GM19455 (cell line): ENCODE results near the gene SBSN.

Experiments used
- ATAC-seq: cut with Tn5 transposase; IDR thresholded peaks from one replicate; pipeline ENCODE4 v1.9.1; 2021; ENCODE audit not compliant: unreplicated experiment

The SBSN gene

GRCh38 chr19:35509018-35509652 lies 19.0 kb downstream of the SBSN start:
- no peak for ATAC-seq

GRCh38 chr19:35508129-35508528 lies 20.0 kb downstream of the SBSN start:
- ATAC-seq: no peak

GRCh38 chr19:35507561-35507960 lies 20.6 kb downstream of the SBSN start:
- ATAC-seq: no peak

GRCh38 chr19:35506011-35506410 lies 22.1 kb downstream of the SBSN start:
- ATAC-seq: no peak

GRCh38 chr19:35502751-35503150 lies 25.4 kb downstream of the SBSN start:
- no peak for ATAC-seq

DNA sequence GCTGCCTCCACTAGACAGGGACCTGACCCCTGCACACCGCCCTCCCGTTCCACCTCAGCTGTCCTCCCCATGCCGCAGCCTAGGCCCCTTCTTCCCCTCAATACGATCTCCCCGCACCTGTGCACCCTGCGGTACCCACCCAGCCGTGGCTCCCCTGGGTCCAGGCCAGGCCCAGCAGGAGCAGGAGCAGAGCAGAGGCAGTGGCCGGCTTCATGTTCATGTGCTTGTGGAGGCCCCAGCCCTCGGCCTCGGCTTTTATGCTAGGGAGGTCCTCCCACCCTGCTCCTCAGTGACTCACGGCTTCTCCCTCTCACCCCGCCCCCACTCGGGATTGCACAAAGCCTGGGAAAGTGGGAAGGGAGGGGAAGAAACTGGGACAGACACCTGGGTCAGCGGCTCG lies 26.4 kb downstream of the SBSN start:
- ATAC-seq: no peak

GRCh38 chr19:35500611-35501010 lies 27.5 kb downstream of the SBSN start:
- ATAC-seq: no peak

DNA sequence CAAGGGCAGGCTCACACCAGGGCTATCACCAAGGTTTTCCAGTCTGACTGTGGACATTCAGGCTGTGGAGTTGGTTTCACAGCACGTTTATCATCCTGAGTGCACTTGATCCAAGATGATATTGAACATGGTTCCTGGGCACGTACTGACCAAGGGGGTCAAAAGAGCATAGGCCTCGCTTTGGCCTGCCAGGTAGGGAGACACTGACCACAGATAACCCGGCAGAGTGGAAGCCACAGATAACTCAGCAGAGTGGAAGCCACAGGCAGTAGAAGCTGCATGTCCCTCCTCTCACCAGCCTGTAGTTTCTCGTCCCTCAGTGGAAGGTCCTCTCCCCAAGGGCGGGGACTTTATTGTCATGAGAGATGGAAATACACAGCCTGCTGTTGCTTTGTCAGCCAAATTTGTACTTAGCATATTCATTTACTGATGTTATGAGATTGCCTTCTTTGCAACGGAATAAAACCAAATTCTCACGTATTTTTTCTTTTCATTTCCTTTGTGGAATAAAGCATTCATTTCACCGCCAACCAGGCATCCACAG lies 29.1 kb downstream of the SBSN start:
- no peak for ATAC-seq

GRCh38 chr19:35498220-35498619 lies 29.9 kb downstream of the SBSN start:
- ATAC-seq: no peak

DNA sequence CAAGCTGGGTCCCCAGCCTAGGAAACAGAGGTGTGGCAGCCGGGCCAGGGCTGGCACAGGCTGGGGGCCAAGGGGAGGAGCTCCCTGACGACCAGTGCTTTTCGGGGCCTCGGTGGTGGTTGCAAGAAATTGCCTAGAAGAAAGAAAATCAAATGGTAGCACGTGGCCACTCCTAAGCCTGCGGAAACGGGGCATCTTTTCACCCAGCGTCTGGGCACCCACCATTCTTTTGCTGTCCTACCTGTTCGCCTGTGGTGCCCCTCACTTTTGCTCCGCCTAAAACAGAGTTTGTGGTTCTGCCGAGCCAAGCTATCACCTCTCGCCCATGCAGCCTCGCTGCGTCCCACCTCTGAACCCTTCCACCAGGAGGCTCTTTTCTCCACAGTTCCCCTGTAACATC lies 30.7 kb downstream of the SBSN start:
- ATAC-seq: no peak

GRCh38 chr19:35495107-35496064 lies 32.7 kb downstream of the SBSN start:
- no peak for ATAC-seq

GRCh38 chr19:35493971-35494370 lies 34.1 kb downstream of the SBSN start:
- ATAC-seq: no peak

DNA sequence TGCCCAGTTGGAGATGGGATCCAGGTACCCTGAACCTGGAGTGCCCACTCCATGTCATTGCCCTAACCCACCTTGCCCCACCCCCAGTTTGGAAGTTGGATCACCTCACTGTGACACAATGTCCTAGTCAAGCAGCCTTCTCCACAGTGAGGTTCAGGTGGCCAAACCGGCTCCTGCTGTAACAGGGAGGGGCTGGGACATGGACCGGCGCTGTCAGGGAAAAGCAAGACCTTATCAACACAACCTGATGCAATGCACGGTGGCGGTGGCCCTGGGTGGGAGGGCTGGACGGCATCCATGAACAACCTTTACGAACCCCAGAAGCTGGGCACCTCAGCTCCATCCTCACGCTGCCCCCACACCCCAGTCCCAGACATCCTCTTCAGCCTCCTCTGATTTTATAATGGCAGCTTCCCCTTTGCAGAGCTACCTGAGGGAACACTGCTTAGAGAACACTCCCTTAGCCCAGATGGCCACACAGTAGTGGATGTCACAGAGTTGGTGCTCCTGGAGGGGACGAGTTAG lies 36.2 kb downstream of the SBSN start:
- ATAC-seq: no peak

DNA sequence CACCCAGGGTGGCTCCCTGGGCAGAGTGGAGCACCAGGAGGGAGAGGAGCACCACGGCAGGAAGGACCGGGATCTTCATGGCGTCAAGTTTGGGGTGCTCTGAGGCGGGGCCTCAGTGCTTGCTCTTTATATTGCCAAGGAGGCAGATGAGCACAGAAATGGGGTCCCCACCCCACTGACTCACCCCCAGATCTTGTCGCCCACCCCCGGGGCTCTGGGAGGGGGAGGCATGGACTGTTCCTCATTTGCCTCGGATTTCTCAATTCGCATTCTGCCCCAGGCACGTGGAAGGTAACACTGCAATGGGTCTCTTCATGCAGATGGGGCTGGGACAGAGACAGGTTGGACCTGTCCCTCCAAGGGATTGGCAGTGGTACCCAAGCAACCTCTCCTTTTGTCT lies 37.7 kb downstream of the SBSN start, which contains the start of gene KRTDAP:
TSS of gene KRTDAP (minus strand) at position 101 of the 400 bp plus-strand sequence. CDS start at position 79, 22 bp downstream.
- ATAC-seq: no peak

DNA sequence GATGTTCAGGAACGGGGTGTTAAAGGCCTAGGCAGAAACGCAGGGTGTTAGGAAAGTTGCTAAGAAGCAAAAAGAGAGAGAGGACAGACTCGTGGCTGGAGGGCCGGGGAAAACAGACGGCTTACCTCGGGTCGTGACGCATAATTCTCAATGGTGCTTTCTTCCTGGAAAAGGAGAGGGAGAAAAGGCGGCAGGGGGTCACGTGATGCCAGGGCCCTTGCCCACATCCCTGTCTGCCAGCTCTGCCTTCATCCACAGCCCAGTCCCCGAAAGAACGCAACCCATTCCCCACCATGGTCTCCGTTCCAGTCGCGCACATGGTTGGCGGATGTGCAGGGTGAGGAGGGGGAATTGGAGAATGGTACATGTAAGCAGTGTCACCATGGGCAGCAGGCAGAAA lies 39.4 kb downstream of the SBSN start:
- ATAC-seq: no peak

GRCh38 chr19:35487656-35488182 lies 40.4 kb downstream of the SBSN start:
- ATAC-seq: no peak

DNA sequence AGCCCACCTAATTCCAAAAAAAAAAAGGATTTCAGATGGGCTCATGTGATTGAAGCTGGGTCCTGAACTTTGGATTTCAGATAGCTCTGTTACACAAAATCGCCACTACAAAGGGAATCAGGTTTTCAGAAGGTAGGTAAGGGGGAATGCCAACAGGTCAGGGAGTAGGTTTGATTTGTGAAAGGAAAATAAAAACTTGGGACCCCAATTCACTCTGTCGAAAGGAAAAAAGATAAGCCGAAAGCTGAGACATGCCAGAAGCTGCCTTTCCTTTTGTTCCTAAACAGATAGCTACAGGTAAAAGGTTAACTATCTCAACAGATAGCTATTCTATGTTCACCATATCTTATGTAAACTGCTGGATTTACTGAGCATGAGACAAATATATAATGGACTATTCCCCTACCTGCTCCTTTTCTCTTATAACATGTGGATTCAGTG lies 41.8 kb downstream of the SBSN start:
- no peak for ATAC-seq

DNA sequence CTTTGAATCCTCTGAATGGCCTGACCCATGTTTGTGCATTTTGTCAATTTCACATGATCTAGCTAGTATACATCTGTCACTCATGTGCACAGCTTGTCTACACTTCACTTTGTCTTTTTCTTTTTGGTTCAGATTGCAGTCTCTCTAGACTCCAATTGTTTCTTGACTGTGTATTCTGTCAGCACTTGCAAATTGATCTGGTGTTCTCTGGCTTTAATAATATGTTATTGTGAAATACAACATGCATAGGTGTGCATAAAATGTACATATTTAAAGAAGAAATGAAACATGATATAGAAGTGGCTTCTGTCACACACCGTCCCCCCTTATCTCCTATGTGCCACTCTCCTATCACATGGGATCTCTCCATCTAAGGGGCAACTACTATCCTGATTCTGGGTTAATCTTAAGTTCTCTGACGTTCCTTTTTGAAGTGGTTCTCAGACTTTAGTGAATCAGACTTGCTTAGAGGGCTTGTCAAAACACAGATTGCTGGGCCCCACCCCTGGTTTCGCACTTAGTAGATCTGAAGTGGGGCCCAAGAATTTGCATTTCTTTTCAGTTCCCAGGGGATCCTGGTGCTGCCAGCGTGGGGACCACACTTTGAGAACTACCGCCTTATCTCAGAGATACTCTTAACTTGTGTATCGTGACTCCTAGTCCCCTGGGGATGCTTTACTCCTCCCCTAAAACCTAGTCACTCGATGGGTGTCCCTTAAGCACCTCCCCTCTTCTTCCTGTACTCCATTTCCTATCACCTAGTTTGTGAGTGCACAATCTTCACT lies 43.7 kb downstream of the SBSN start:
- ATAC-seq: peak; percentile 57

DNA sequence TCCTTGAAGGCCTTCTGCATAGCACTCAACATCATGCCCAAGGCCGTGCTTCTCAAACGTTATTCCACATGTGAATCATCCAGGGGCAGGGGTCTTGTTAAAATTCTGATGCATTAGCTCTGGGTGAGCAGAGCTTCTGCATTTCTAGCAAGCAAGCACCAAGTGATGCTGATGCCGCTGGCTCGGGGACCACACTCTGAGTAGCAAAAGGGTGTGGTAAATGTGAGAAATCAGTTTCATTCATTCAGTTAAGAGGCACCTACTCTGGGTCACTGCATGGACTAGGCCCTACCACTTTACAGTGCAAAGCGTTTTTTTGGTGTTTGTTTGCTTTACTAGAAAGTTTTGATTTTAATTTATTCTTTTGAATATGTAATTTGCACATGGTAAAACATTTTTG lies 45.0 kb downstream of the SBSN start:
- ATAC-seq: no peak

DNA sequence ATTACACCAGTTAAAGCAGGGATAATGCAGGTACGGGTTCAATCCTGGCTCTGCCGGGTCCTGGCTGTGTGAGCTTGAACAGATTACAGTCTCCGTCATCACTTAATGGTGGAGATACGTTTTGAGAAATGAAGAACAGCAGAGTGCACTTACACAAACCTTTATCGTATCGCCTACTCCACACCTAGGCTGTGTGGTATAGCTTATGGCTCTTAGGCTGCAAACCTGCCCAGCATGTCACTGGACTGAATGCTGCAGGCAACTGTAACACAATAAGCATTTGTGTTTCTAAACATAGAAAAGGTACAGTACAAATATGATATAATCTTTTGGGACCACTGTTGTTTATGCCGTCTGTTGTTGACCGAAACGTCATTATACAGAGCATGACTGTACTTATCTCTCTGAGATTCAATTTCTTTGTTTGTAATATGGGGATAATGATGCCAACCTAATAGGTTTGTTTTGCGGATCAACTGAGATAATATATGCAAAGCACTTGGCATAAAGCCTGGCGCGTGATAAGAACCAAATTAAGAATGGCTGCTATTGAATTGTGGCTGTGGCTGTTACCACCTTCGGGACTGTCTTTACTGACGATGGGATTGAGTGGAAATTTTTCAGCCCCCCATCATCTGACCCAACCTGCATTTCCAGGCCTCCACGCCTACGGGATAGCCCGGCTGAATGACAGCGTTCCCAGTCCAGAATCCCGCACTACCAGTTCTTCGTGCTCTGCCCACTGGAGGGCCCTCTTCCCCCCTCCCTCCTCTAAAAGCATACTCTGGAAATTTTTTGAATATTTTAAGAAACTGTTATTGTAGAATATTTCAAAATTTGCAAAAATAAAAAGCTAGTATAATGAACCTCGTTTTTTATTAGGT lies 49.1 kb downstream of the SBSN start:
- no peak for ATAC-seq
